ENCODE data around the gene GUCY2C.

DNA sequence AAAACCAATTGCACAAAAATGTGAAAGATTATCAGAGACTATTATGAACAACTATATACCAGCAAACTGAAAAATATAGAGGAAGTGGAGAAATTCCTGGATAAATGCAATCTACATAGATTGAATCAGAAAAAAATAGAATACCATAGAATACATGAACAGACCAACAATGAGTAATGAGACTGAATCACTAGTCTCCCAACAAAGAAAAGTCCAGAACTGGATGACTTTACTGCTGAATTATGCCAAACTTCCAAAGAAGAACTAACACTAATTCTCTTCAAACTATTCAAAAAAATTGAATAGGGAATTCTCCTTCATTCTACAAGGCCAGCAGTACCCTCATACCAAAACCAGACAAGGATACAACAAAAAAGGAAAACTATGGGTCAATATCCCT, 60.6 kb downstream of the GUCY2C start:
- TF ChIP-seq ESRRA (IDR thresholded peaks at IDR 0.05; ENCODE audit: low read length) (no peak), CHD1 (IDR thresholded peaks at IDR 0.05; ENCODE audit: low read depth, low read length) (no peak), YY1 (IDR thresholded peaks at IDR 0.05; ENCODE audit: low read depth, low read length) (no peak), EZH2 (IDR thresholded peaks at IDR 0.05; ENCODE audit: borderline replicate concordance, control insufficient read depth, low read depth, low read length) (no peak), ZNF274 (IDR thresholded peaks at IDR 0.05; ENCODE audit: insufficient read depth, insufficient read length) (no peak), NR2C2 (IDR thresholded peaks at IDR 0.05; ENCODE audit: borderline replicate concordance, control insufficient read depth, insufficient read length, low read depth) (no peak), NBN (IDR thresholded peaks at IDR 0.05) (no peak)
- TF ChIP-seq, protein P1, sequence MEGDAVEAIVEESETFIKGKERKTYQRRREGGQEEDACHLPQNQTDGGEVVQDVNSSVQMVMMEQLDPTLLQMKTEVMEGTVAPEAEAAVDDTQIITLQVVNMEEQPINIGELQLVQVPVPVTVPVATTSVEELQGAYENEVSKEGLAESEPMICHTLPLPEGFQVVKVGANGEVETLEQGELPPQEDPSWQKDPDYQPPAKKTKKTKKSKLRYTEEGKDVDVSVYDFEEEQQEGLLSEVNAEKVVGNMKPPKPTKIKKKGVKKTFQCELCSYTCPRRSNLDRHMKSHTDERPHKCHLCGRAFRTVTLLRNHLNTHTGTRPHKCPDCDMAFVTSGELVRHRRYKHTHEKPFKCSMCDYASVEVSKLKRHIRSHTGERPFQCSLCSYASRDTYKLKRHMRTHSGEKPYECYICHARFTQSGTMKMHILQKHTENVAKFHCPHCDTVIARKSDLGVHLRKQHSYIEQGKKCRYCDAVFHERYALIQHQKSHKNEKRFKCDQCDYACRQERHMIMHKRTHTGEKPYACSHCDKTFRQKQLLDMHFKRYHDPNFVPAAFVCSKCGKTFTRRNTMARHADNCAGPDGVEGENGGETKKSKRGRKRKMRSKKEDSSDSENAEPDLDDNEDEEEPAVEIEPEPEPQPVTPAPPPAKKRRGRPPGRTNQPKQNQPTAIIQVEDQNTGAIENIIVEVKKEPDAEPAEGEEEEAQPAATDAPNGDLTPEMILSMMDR (IDR thresholded peaks at IDR 0.05 in 2 of 3, conservative IDR thresholded peaks at IDR 0.05 in 1 of 3; ENCODE audit: control insufficient read depth in 2 of 3, extremely low read depth in 1 of 3, insufficient read depth in 1 of 3, low read depth in 3 of 3, low read length in 3 of 3) = no peak

Data from GM12878 (cell line).